BE2C (cell line): ENCODE data around the gene GNAS-AS1.

ENCODE experiments used
- DNase-seq: peaks from one replicate; pipeline ENCODE4 v3.0.0-alpha.2; 2020
- H3K27me3 ChIP-seq: fragments of 250-450 bp; sonication (Bioruptor Pico); 2 replicates; pipeline ENCODE4 v1.5.1; 2020; ENCODE audit warnings: mild to moderate bottlenecking
- H3K36me3 ChIP-seq: fragments of 250-450 bp; sonication (Bioruptor Pico); 2 replicates; pipeline ENCODE4 v1.5.1; 2020; ENCODE audit warnings: mild to moderate bottlenecking
- H3K4me1 ChIP-seq: fragments of 250-450 bp; sonication (Bioruptor Pico); 2 replicates; pipeline ENCODE4 v1.5.1; 2020
- H3K4me3 ChIP-seq: 2 replicates; pipeline ENCODE4 v1.5.1; 2011; ENCODE audit warnings: low read depth, low read length
- H3K9me3 ChIP-seq: fragments of 250-450 bp; sonication (Bioruptor Pico); 2 replicates; pipeline ENCODE4 v1.5.1; 2020
- TF ChIP-seq, protein P1 (sequence below): IDR thresholded peaks from 2 replicates; pipeline ENCODE4 v1.5.1; 2012; ENCODE audit warnings: mild to moderate bottlenecking, low read depth, low read length

The GNAS-AS1 gene

DNA sequence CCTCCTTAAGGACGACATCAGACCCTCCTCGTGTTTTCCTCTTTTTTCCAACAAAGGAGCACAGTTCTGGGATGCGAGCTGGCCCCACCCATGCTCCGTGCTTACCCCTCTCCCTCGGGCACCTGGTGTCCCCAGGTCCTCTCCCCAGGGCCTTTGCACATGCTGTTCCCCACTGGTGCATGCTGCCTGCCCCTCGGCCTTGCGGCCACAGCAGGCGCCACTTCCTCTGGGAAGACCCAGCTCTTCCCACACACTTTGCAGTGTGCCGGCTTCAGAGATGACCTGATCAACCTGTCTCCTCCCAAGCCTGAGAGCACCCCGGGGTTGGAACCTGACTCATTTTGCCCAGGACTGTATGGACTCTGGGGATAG, 39.8 kb downstream of the GNAS-AS1 start:
- no peaks in the 10 kb centered on the region for H3K27me3 ChIP-seq
- TF ChIP-seq, protein P1, sequence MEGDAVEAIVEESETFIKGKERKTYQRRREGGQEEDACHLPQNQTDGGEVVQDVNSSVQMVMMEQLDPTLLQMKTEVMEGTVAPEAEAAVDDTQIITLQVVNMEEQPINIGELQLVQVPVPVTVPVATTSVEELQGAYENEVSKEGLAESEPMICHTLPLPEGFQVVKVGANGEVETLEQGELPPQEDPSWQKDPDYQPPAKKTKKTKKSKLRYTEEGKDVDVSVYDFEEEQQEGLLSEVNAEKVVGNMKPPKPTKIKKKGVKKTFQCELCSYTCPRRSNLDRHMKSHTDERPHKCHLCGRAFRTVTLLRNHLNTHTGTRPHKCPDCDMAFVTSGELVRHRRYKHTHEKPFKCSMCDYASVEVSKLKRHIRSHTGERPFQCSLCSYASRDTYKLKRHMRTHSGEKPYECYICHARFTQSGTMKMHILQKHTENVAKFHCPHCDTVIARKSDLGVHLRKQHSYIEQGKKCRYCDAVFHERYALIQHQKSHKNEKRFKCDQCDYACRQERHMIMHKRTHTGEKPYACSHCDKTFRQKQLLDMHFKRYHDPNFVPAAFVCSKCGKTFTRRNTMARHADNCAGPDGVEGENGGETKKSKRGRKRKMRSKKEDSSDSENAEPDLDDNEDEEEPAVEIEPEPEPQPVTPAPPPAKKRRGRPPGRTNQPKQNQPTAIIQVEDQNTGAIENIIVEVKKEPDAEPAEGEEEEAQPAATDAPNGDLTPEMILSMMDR = no peak
- DNase-seq = no peak
- H3K4me3 ChIP-seq = no peak overlapping the region
- H3K9me3 ChIP-seq = no peaks in the 10 kb centered on the region
- H3K4me1 ChIP-seq = no peaks in the 10 kb centered on the region
- no peaks in the 10 kb centered on the region for H3K36me3 ChIP-seq

DNA sequence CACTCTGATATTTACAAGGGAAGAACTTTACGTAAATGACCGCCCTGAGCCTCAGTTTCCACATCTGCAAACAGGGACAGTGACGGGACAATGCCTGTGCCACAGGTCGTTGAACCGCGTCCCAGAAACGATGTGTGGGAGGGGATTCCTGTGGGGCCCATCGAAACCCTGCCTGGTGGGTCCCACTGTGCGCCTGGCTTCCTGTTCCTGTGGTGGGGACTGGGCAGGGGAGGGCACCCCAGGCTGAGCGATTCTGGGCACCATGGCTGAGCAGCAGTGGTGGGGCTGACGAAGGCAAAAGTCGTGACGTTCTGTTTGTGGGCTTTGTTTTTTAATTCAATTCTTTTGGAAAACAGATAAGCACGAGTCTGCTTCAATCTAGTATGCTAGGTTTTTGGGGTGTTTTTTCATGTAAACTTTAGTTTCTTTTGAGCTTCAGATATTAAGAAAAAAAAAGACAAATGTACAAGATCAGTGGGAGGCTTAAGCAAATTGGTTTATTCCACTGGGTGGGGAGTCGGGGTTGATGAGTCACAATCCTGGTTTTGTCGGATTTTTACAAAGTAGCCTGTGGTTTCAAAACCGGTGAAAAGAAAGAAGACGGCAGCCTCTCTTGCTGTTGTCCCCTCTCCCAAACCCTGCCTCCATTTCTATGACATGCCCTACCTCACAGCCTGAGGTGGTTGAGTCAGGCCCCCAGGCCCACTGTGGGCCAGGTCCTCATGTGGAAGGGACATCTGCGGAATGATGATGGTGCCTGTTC, 40.4 kb downstream of the GNAS-AS1 start:
- no peaks in the 10 kb centered on the region for H3K4me1 ChIP-seq
- no peak for DNase-seq
- no peaks in the 10 kb centered on the region for H3K27me3 ChIP-seq
- no peaks in the 10 kb centered on the region for H3K9me3 ChIP-seq
- H3K36me3 ChIP-seq = no peaks in the 10 kb centered on the region
- TF ChIP-seq, protein P1 = no peak
- no peak overlapping the region for H3K4me3 ChIP-seq

DNA sequence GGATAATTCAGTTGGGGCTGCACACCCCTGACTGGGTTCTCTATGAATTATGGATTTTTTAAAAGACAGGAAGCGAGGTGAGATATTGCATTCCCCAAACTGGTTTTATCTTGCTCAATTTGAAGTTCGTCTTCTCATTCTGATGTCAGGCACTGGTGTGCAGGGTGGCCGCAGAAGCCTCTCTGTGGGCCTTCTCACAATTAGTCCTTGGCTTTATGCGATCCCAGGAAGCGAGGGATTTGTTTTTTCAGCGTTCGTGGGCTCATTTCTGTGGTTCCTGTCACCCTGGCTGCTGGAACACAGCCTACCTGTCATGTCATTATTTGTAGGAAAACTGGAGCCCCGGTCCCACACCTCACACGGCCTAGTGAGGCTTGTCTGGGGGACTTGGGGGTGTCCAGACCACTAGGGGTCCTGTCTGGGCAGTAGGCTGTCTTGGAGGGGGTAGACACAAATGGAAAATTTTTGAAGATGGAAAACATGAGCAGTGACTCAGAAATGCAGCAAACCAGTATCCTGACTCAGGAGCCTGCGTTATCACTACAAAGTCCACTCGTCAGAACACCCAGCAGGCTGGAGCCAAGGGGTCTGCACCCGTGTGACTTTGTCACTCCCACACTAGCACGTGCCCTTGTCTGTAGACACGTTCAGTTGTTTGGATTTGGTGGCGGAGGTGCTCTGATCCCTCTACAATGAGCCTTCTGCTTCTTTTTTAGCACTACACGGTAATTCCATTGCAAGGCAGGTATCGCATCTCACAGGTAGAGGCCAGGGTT, 42.2 kb downstream of the GNAS-AS1 start:
- TF ChIP-seq, protein P1 = no peak
- H3K4me1 ChIP-seq = no peaks in the 10 kb centered on the region
- no peak for DNase-seq
- H3K36me3 ChIP-seq = no peaks in the 10 kb centered on the region
- H3K27me3 ChIP-seq = no peaks in the 10 kb centered on the region
- no peak overlapping the region for H3K4me3 ChIP-seq
- H3K9me3 ChIP-seq = no peaks in the 10 kb centered on the region

DNA sequence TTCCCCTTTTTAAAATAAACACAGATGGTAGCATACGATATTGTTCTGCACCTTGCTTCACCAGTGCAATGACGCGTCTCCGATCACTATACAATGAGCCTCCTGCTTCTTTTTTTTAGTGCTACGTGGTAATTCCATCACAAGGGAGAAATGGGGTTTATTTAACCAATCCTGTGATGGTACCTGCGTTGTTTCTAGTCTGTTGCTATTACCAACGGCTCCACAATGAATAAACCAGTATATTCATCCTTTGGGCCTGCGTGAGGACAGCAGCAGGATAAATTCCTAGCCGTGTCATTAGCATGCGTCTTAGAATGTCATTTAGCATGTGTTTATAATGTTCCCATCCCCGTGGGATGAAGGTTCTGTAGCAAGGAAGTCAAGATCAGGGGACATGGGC, 42.9 kb downstream of the GNAS-AS1 start:
- H3K4me3 ChIP-seq = no peak overlapping the region
- DNase-seq = no peak
- no peaks in the 10 kb centered on the region for H3K36me3 ChIP-seq
- TF ChIP-seq, protein P1 = no peak
- H3K27me3 ChIP-seq = no peaks in the 10 kb centered on the region
- H3K4me1 ChIP-seq = no peaks in the 10 kb centered on the region
- H3K9me3 ChIP-seq = no peaks in the 10 kb centered on the region

DNA sequence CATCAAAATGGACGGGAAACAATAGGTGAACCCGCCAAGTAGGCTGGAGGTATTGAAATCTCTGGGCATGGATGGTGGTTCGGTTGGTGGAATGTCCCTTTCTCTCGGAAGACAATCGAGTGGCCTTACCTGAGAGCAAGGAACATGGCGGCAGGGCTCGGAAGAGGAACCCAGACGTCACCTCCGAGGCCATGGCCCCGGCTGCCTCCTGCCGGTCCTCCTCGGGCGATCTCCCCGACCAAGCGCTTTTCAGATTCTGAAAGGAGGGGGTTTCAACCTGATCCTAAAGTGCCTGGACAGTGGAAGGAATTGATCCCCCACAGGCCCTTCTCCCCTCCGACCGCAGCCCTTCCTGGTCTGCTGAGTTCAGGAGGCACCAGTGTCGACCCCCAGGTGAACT, 47.2 kb downstream of the GNAS-AS1 start:
- no peaks in the 10 kb centered on the region for H3K27me3 ChIP-seq
- DNase-seq = no peak
- no peaks in the 10 kb centered on the region for H3K4me1 ChIP-seq
- H3K36me3 ChIP-seq = no peaks in the 10 kb centered on the region
- H3K4me3 ChIP-seq = no peak overlapping the region
- H3K9me3 ChIP-seq = no peaks in the 10 kb centered on the region
- TF ChIP-seq, protein P1 = no peak

DNA sequence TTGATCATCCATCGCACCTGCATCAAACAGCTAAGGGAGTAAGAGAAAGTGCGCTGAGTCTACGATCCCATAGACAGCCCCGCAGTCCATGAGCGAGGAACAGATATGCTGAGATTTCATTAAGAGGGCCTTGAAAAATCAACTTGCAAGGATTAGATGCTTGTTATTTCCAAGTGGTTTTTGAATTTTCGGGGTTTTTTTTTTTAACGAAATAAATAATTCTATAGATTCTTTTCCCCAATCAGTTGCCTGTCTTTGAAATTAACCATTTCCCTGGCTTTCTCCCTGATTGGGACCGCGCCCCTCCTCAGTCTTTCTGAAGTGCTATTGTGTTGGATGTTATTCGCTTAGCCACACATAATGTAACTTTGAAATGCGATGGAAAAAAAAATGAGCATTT, 48.6 kb downstream of the GNAS-AS1 start:
- no peak for DNase-seq
- no peaks in the 10 kb centered on the region for H3K27me3 ChIP-seq
- H3K36me3 ChIP-seq = no peaks in the 10 kb centered on the region
- H3K9me3 ChIP-seq = no peaks in the 10 kb centered on the region
- TF ChIP-seq, protein P1 = no peak
- no peak overlapping the region for H3K4me3 ChIP-seq
- no peaks in the 10 kb centered on the region for H3K4me1 ChIP-seq
